ENCODE results near the gene SLFN11.

DNA sequence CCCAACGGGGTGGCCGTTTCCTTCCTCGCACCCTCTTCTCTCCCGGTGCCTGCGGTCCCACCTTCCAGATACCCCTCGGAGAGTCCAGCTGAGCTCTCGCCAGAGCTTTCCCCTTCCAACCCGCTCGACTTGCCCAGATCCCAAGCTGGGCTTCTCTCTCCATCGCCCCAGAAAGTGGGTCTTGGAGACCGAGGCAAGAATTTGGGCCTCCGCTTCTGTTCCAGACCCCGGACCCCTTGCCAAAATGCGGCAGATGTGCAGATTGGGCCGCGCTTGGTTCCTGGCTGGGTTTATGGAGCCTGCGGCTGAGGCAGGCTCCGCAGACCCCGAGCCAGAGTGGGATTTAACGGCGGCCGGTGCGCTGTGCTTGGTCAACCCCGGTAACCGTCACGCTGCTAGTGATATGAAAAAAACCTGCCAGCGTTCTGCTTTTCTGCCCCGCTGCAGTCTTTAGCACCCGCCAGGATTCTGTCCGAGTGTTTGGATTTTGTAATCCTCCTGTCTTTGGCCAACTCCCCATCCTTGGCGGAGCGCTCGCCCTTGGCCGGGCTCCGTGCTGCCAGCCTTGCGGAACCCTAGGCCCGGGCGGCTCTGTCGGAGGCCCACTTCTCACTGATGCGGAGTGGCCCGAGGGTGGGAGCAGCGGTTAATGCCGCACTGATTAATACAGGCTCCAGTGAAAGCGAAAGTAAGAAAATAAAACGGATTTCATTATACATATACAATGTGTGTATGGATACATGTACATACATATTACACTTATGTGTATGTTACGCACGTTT is 754 bp upstream of the SLFN11 start:
- TF ChIP-seq, protein P1, sequence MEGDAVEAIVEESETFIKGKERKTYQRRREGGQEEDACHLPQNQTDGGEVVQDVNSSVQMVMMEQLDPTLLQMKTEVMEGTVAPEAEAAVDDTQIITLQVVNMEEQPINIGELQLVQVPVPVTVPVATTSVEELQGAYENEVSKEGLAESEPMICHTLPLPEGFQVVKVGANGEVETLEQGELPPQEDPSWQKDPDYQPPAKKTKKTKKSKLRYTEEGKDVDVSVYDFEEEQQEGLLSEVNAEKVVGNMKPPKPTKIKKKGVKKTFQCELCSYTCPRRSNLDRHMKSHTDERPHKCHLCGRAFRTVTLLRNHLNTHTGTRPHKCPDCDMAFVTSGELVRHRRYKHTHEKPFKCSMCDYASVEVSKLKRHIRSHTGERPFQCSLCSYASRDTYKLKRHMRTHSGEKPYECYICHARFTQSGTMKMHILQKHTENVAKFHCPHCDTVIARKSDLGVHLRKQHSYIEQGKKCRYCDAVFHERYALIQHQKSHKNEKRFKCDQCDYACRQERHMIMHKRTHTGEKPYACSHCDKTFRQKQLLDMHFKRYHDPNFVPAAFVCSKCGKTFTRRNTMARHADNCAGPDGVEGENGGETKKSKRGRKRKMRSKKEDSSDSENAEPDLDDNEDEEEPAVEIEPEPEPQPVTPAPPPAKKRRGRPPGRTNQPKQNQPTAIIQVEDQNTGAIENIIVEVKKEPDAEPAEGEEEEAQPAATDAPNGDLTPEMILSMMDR (conservative IDR thresholded peaks at IDR 0.05): no peak
- no peak for TF ChIP-seq ZFX (IDR thresholded peaks at IDR 0.05)
